ENCODE measurements around the gene SEL1L2.
"Not testable (repeated sequence)": the region's sequence is repeated elsewhere in the genome, so short reads cannot be mapped to it uniquely, and the experiment has no call there.

SEL1L2 gene, protein sequence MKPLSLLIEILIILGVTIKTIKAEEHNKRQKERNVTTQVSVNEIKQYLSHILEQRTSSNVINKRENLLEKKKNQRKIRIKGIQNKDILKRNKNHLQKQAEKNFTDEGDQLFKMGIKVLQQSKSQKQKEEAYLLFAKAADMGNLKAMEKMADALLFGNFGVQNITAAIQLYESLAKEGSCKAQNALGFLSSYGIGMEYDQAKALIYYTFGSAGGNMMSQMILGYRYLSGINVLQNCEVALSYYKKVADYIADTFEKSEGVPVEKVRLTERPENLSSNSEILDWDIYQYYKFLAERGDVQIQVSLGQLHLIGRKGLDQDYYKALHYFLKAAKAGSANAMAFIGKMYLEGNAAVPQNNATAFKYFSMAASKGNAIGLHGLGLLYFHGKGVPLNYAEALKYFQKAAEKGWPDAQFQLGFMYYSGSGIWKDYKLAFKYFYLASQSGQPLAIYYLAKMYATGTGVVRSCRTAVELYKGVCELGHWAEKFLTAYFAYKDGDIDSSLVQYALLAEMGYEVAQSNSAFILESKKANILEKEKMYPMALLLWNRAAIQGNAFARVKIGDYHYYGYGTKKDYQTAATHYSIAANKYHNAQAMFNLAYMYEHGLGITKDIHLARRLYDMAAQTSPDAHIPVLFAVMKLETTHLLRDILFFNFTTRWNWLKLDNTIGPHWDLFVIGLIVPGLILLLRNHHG

DNA sequence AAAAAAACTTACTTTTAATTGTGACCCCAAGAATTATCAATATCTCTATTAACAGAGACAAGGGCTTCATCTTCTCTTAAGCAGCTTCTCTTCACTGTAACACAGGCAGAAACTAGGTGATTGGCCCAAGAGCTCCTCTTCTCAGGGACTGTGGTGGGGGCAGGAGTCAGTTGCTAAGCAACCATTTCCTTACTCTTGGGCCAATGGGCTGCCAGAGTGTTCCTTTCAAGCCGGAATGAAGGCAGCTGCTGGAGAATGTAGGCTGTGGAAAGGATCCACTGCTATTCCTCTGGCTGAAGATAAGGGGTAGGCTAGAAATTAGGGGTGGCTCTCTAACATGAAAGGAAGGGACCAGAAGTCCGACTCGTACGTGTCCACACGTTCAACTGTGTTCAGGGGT, at the start of gene SEL1L2:
SEL1L2 (minus strand) TSS at position 150 of the 400 bp plus-strand sequence; CDS start at position 70, 80 bp downstream.
- Mint-ChIP-seq H3K9me3 (peaks cover 21% of the 10 kb centered on the region), H3K36me3 (peaks cover 2% of the 10 kb centered on the region), H3K27ac (no peak within 1 kb of the TSS), H3K4me1 (no peaks in the 10 kb centered on the region), H3K4me3 (no peak within 1 kb of the TSS), H3K27me3 (peaks cover 15% of the 10 kb centered on the region)

DNA sequence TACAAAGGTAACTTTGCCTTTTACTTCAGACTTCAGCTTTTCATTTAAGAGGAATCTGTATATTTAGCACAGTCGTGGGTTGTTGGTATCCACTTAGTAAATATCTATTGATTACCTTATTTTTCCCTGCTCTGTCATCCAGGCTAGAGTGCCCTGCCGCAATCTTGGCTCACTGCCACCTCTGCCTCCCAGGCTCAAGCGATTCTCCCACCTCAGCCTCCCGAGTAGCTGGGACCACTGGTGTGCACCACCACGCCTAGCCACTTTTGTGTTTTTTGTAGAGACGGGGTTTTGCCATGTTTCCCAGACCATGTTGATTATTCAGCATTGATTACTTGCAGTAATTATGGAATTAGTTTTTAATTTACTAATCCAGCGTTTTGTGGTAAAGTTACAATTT, 46.2 kb upstream of the SEL1L2 start:
- Mint-ChIP-seq H3K4me1 (no peaks in the 10 kb centered on the region), H3K36me3 (no peaks in the 10 kb centered on the region), H3K4me3 (no peak overlapping the region), H3K27ac (no peak overlapping the region), H3K9me3 (no peaks in the 10 kb centered on the region), H3K27me3 (no peaks in the 10 kb centered on the region)

DNA sequence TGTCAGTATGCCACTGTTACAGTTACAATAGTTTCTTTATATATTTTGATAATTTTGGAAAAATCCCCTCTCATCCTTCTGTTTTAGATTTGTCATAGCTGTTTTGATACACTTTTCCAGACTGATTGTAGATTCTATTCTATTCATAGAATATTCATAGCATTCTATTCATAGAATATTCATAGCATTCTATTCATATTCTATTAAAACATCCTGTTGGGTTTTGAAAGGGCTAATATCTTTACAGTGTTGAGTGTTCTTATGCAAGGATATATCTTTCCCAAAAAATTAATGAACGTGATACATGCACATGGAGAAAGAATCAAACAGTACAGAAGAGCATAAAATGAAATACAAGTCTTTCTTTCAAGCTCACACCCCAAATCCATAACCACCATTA, 42.9 kb upstream of the SEL1L2 start:
- H3K4me1 Mint-ChIP-seq = no peaks in the 10 kb centered on the region

DNA sequence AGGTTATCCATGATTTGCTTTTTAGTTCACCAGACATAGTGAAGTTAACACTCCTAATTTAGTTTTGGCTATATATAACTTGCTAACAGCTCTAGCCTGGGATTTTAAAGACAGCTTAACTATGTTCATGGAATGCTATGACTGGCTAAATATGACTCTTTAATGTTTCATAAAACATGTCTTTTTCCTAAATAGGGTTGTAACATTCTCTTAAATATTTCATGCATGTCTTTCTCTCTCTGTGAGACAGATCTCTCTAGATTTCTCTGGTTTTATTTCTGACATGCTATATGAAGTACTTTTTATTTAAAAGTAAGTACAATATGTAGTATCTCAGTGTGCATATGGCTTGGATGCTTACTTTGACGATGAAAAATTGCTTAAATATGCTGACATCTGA, 40.6 kb upstream of the SEL1L2 start:
- Mint-ChIP-seq H3K27ac (no peak overlapping the region), H3K9me3 (no peaks in the 10 kb centered on the region), H3K36me3 (no peaks in the 10 kb centered on the region), H3K4me1 (no peaks in the 10 kb centered on the region), H3K27me3 (no peaks in the 10 kb centered on the region), H3K4me3 (no peak overlapping the region)

More for the DNA sequence above, 42.9 kb upstream of the SEL1L2 start:
- Mint-ChIP-seq H3K9me3 (no peaks in the 10 kb centered on the region), H3K36me3 (no peaks in the 10 kb centered on the region), H3K27ac (no peak overlapping the region), H3K4me3 (no peak overlapping the region), H3K27me3 (no peaks in the 10 kb centered on the region)

DNA sequence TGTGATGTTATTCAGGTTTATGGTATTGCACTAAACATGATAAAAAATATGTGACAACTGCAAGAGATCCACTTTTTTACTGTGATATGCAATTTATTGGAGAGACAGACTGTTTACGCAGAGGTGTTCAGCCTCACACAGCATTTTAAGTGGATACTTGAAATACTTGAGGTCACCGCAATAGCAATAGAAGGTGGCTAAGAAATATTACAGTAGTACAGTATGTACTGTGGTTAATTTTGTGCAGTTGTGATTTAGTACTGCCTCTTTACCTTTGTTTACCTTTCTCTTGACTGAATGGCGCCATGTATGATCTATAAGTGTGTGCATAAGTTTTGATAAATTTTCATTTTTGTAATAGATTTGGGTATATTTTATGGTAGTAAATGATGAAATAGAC, 22.3 kb upstream of the SEL1L2 start:
- Mint-ChIP-seq H3K27me3 (no peaks in the 10 kb centered on the region), H3K4me3 (no peak overlapping the region), H3K9me3 (peaks cover 15% of the 10 kb centered on the region), H3K27ac (no peak overlapping the region), H3K36me3 (no peaks in the 10 kb centered on the region), H3K4me1 (no peaks in the 10 kb centered on the region)

DNA sequence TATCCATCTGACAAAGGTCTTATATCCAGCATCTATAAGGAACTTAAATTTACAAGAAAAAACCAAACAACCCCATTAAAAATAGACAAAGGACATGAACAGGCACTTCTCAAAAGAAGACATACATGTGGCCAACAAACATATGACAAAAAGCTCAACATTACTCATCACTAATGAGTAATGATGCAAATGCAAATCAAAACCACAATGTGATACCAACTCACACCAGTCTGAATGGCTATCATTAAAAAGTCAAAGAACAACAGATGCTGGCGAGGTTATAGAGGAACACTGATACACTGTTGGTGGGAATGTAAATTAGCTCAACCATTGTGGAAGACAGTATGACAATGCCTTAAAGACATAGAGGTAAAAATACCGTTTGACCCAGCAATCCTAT, 18.8 kb upstream of the SEL1L2 start:
- no peak overlapping the region for H3K27ac Mint-ChIP-seq
- H3K27me3 Mint-ChIP-seq = no peaks in the 10 kb centered on the region
- no peaks in the 10 kb centered on the region for H3K4me1 Mint-ChIP-seq
- no peak overlapping the region for H3K4me3 Mint-ChIP-seq
- no peaks in the 10 kb centered on the region for H3K36me3 Mint-ChIP-seq
- peaks cover 10% of the 10 kb centered on the region for H3K9me3 Mint-ChIP-seq

DNA sequence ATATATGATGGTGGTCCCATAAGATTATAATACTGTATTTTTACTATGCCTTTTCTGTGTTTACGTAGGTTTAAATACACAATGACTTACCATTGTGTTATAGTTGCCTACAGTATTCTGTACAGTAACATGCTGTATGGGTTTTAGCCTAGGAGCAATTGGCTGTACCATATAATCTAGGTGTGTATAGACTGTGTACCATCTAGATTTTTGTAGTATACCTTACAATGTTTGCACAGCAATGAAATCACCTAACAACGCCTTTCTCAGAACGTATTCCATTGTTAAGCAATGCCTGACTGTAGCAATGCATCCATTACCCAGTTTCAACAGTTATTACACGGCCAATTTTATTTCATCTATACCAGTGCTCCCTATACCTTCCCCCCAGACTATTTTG, 15.6 kb upstream of the SEL1L2 start:
- peaks cover 5% of the 10 kb centered on the region for H3K9me3 Mint-ChIP-seq

DNA sequence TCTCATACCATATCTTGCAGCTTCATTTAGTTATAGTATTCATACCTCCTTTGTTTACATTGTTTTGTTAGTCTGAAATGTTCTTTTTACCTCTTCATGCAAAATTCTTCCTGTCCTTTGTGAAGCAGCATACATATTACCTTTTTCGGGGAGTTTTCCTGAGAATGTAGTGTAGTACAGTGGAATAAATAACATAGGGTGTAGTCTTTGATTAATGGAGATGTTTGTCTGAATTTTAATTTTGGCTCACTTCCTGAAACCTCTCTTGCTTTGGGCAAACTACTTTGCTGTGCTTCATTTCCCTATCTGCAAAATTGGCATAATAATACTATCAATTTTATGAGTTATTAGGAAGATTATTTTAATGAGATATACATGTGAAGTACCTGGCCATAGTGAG, 10.5 kb upstream of the SEL1L2 start:
- peaks cover 7% of the 10 kb centered on the region for H3K4me1 Mint-ChIP-seq
- peaks cover 5% of the 10 kb centered on the region for H3K36me3 Mint-ChIP-seq
- no peak overlapping the region for H3K4me3 Mint-ChIP-seq
- H3K9me3 Mint-ChIP-seq = peaks cover 5% of the 10 kb centered on the region
- no peak overlapping the region for H3K27ac Mint-ChIP-seq
- peaks cover 22% of the 10 kb centered on the region for H3K27me3 Mint-ChIP-seq

More for the DNA sequence above, 15.6 kb upstream of the SEL1L2 start:
- H3K27me3 Mint-ChIP-seq = peaks cover 1% of the 10 kb centered on the region
- H3K4me3 Mint-ChIP-seq = no peak overlapping the region
- H3K27ac Mint-ChIP-seq = no peak overlapping the region
- H3K4me1 Mint-ChIP-seq = no peaks in the 10 kb centered on the region
- H3K36me3 Mint-ChIP-seq = no peaks in the 10 kb centered on the region

DNA sequence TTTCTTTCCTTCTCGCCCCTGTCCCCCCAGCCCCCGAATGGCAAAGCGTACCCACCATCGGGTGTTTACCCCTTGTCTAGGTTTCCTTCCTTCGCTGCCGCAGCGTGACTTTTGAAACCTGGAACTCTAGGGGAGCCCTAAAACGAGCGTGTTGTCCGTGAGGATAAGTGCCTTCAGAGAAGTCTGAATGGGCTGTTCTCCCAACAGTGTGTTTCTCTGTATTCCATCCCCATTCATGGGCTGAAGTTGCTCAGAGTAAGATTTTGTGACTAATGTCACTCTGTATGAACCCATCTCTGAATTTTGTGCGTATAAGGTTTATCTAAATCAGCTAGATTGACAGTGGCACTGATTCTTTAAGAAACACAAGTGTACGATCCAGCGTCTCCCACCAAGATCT, 5.9 kb upstream of the SEL1L2 start:
- Mint-ChIP-seq H3K27ac (no peak overlapping the region), H3K4me3 (peak overlapping the region; percentile 43), H3K27me3 (peaks cover 33% of the 10 kb centered on the region), H3K4me1 (peaks cover 7% of the 10 kb centered on the region), H3K9me3 (peaks cover 19% of the 10 kb centered on the region), H3K36me3 (peaks cover 7% of the 10 kb centered on the region)

DNA sequence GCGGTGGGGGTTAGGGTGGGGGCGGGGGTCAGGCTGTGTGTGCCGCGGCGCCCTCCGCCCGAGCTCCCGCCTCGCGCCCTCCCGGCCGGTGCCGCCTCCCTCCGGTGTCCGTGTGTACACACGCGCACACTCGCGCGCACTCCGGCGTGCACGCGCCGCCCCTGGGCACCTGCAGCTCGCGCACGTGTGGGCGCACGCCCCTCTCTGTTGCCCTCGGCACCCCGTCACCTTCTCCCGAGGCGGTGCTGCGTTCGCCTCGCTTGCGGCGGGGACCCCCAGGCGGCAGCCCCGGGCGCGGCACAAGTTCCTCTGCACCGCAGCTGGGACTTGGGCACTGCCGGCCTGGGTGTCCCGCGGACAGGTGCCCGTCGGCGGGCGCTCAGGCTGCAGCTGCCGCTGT, 5.4 kb upstream of the SEL1L2 start:
- Mint-ChIP-seq H3K4me1 (peaks cover 7% of the 10 kb centered on the region), H3K36me3 (peaks cover 7% of the 10 kb centered on the region), H3K27me3 (peaks cover 32% of the 10 kb centered on the region), H3K27ac (no peak overlapping the region), H3K4me3 (no peak overlapping the region), H3K9me3 (peaks cover 19% of the 10 kb centered on the region)

DNA sequence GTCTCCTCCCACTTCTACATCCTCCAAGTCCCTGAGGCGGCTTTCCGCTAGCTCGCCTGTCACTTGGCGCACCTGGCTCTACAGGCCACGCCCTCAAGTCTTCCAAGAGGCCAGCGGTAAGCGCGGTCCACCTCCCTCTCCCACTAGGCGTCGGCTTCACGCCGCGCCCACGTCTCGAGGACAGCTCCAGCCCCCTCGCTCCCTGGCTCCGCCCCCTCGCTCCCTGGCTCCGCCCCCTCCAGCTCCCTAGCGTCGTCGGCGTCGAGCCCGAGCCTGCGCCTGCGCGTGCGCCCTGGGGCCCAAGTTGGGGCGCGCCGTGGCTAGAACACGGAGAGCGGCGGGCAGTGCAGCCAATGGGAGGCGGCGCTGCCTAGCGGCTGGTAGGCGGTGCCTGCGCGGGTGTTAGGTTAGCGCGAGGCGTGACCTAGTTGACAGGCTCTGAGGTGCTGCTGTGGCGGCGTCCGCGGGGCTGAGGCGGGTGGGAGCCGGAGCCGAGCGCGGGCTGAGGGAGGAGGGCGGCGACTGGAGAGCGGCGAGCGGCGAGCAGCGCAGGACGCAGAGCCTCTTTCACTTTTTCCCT, 4.8 kb upstream of the SEL1L2 start, which contains the start of gene MACROD2:
MACROD2 (plus strand) TSS at position 431 of the 580 bp plus-strand sequence.
- Mint-ChIP-seq H3K27me3 (peaks cover 31% of the 10 kb centered on the region), H3K36me3 (peaks cover 7% of the 10 kb centered on the region), H3K4me3 (peak within 1 kb of the TSS; percentile 43), H3K27ac (no peak within 1 kb of the TSS), H3K4me1 (peaks cover 7% of the 10 kb centered on the region), H3K9me3 (peaks cover 18% of the 10 kb centered on the region)

DNA sequence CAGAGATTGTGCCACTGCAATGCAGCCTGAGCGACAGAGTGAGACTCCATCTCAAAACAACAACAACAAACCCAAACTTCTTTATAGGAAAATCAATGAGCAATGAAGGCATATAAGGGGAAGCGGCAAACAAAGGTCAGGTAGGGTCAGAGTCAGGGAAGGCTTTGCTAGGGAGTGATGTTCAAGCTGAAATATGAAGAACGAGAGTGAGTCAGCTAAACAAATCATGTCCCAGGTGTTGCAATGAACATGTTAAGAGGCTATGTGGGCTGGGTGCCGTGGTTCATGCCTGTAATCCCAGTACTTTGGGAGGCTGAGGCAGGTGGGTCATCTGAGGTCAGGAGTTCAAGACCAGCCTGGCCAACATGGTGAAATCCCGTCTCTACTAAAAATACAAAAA, 1.5 kb upstream of the SEL1L2 start:
- H3K27ac Mint-ChIP-seq = not testable (repeated sequence)

DNA sequence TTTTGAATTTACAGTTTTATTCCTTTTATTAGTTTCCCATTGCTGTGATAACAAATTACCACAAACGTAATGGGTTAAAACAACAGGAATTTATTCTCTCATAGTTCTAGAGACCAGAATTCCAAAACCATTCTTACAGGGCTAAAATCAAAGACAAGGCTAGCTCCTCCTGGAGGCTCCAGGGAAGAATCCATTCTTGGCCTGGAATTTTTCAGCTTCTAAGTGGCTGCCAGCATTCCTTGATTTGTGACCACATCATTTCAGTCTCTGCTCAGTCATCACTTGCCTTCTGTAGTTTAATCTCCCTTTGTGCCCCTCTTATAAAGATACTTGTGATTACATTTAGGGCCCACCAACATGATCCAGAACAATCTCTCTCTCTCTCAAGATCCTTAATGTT, 897 bp upstream of the SEL1L2 start:
- Mint-ChIP-seq H3K4me1 (peaks cover 3% of the 10 kb centered on the region), H3K4me3 (no peak overlapping the region), H3K27me3 (peaks cover 18% of the 10 kb centered on the region), H3K9me3 (peaks cover 17% of the 10 kb centered on the region), H3K27ac (no peak overlapping the region), H3K36me3 (peaks cover 4% of the 10 kb centered on the region)

More for the DNA sequence above, 1.5 kb upstream of the SEL1L2 start:
- not testable (repeated sequence) for H3K4me1 Mint-ChIP-seq, H3K4me3 Mint-ChIP-seq, H3K36me3 Mint-ChIP-seq
- peaks cover 14% of the 10 kb centered on the region for H3K9me3 Mint-ChIP-seq
- peaks cover 24% of the 10 kb centered on the region for H3K27me3 Mint-ChIP-seq

DNA sequence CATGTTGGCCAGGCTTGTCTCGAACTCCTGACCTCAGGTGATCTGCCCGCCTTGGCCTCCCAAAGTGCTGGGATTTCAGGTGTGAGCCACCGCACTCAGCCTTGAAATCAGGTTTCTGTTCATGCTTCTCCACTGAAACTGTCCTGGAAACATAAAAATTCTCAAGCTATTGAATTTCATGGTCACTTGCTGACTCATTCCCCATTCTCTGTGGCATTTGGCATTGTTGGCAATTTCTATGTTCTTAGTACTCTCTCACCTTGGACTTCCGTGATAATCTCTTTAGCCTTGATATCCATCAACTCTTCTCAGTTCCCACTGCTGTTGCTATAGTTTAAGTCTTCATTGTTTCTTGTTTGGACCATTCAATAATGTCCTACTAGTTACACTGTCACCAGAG, 6.2 kb downstream of the SEL1L2 start:
- Mint-ChIP-seq H3K4me3 (no peak overlapping the region), H3K27ac (no peak overlapping the region), H3K9me3 (peaks cover 7% of the 10 kb centered on the region), H3K4me1 (no peaks in the 10 kb centered on the region), H3K36me3 (no peaks in the 10 kb centered on the region), H3K27me3 (no peaks in the 10 kb centered on the region)

DNA sequence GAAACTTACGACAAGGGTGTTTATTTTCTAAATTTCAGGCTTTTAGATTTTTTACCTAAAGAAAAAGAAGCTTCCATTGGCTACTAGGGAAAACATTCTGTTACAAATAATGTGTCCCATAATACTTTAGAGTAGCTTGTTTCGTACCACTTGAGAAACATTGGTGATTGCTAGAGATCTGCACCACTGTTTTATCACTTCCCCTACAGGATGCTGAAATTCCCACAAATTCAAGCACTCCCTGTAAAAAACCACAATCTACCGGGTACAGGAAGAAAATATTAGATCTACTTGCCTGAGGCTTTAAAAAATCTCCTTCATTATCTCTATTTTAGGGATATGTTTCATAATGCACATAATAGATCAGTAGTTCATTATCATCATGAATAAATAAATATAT, 29.9 kb downstream of the SEL1L2 start:
- Mint-ChIP-seq H3K4me3 (no peak overlapping the region), H3K4me1 (no peaks in the 10 kb centered on the region), H3K27ac (no peak overlapping the region), H3K36me3 (no peaks in the 10 kb centered on the region), H3K9me3 (peaks cover 7% of the 10 kb centered on the region), H3K27me3 (no peaks in the 10 kb centered on the region)

DNA sequence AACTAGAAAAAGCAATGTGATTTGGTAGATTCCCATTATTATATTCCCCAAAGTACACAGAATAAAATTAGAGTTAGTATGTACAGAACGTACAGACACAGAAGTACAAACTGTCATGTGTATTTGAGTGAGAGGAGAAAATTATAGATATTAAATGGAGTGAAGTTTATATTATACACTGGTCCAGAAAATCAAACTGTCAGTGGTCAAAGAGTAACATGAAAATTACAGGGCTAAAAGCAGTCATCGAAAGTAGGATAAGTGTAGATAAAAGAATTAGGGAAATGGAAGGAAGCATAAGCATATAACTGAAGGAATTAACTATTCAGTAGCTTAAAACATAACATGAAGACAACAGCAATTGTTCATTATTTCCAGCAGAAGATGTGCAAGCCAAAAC, 30.3 kb downstream of the SEL1L2 start:
- Mint-ChIP-seq H3K36me3 (no peaks in the 10 kb centered on the region), H3K4me3 (no peak overlapping the region), H3K27me3 (no peaks in the 10 kb centered on the region), H3K9me3 (peaks cover 7% of the 10 kb centered on the region), H3K4me1 (no peaks in the 10 kb centered on the region), H3K27ac (no peak overlapping the region)

Measured in activated naive CD4-positive, alpha-beta T cell treated with anti-CD3 and anti-CD28 coated beads, Interleukin-2, amount 50 U/mL, for 24 hours (primary cell).